ENCODE results near the gene REC114. TPM values are rescaled to one million over a fixed set of nuclear protein-coding genes. Genes with fewer than 3 reads are reported as not detected.
"Not testable (repeated sequence)": the region's sequence is repeated elsewhere in the genome, so short reads cannot be mapped to it uniquely, and the experiment has no call there.

Gene REC114
- total RNA-seq, 4 donors from 2014 or later: not detected

- H3K36me3 ChIP-seq: no peaks in the 10 kb centered on the region
- TF ChIP-seq POLR2A (IDR thresholded peaks at IDR 0.05) (no peak), CTCF (IDR thresholded peaks at IDR 0.05) (no peak)
- no peak for DNase-seq
- no peak overlapping the region for H3K27ac ChIP-seq
- H3K9me3 ChIP-seq: no peaks in the 10 kb centered on the region
- intact Hi-C loops (cut with DNase I; ENCODE audit: low total_unique reads): no loop called here
- H3K4me1 ChIP-seq: no peaks in the 10 kb centered on the region
- no peak overlapping the region for H3K4me3 ChIP-seq
- no peaks in the 10 kb centered on the region for H3K27me3 ChIP-seq
Measured at GRCh38 chr15:73485372-73485771, 42.4 kb downstream of the REC114 start.

GRCh38 chr15:73485885-73486284 lies 42.9 kb downstream of the REC114 start:
- H3K9me3 ChIP-seq; intact Hi-C loops (cut with DNase I; ENCODE audit: low total_unique reads); DNase-seq; H3K4me3 ChIP-seq; H3K4me1 ChIP-seq; H3K27ac ChIP-seq; H3K27me3 ChIP-seq; H3K36me3 ChIP-seq: not testable (repeated sequence)

- no peaks in the 10 kb centered on the region for H3K4me1 ChIP-seq
- intact Hi-C loops (cut with DNase I; ENCODE audit: low total_unique reads): no loop called here
- H3K36me3 ChIP-seq: no peaks in the 10 kb centered on the region
- no peak for TF ChIP-seq POLR2A (IDR thresholded peaks at IDR 0.05)
- no peak for TF ChIP-seq CTCF (IDR thresholded peaks at IDR 0.05)
- no peaks in the 10 kb centered on the region for H3K27me3 ChIP-seq
- H3K9me3 ChIP-seq: no peaks in the 10 kb centered on the region
- no peak overlapping the region for H3K4me3 ChIP-seq
- DNase-seq: no peak
- H3K27ac ChIP-seq: no peak overlapping the region
Measured at GRCh38 chr15:73488698-73489097, 45.7 kb downstream of the REC114 start.

GRCh38 chr15:73493922-73494321 lies 51.0 kb downstream of the REC114 start:
- no peaks in the 10 kb centered on the region for H3K36me3 ChIP-seq
- no peaks in the 10 kb centered on the region for H3K27me3 ChIP-seq
- no peak for TF ChIP-seq CTCF (IDR thresholded peaks at IDR 0.05)
- TF ChIP-seq POLR2A (IDR thresholded peaks at IDR 0.05): no peak
- H3K9me3 ChIP-seq: no peaks in the 10 kb centered on the region
- no peak for DNase-seq
- no peaks in the 10 kb centered on the region for H3K4me1 ChIP-seq
- H3K27ac ChIP-seq: no peak overlapping the region
- intact Hi-C loops (cut with DNase I; ENCODE audit: low total_unique reads): no loop called here
- no peak overlapping the region for H3K4me3 ChIP-seq

- Histone ChIP-seq H3K27ac (no peak overlapping the region), H3K36me3 (no peaks in the 10 kb centered on the region), H3K9me3 (no peaks in the 10 kb centered on the region), H3K4me1 (no peaks in the 10 kb centered on the region), H3K27me3 (no peaks in the 10 kb centered on the region), H3K4me3 (no peak overlapping the region)
- TF ChIP-seq POLR2A (IDR thresholded peaks at IDR 0.05) (no peak), CTCF (IDR thresholded peaks at IDR 0.05) (no peak)
- intact Hi-C loops (cut with DNase I; ENCODE audit: low total_unique reads): no loop called here
- DNase-seq: no peak
Measured at GRCh38 chr15:73495181-73495580, 52.2 kb downstream of the REC114 start.

GRCh38 chr15:73500696-73501095 lies 57.7 kb downstream of the REC114 start:
- H3K27ac ChIP-seq: no peak overlapping the region
- intact Hi-C loops (cut with DNase I; ENCODE audit: low total_unique reads): no loop called here
- TF ChIP-seq POLR2A (IDR thresholded peaks at IDR 0.05) (no peak), CTCF (IDR thresholded peaks at IDR 0.05) (no peak)
- H3K27me3 ChIP-seq: no peaks in the 10 kb centered on the region
- no peaks in the 10 kb centered on the region for H3K4me1 ChIP-seq
- no peak overlapping the region for H3K4me3 ChIP-seq
- DNase-seq: no peak
- no peaks in the 10 kb centered on the region for H3K36me3 ChIP-seq
- H3K9me3 ChIP-seq: no peaks in the 10 kb centered on the region

Data from uterus (tissue), 4 donors.